ENCODE measurements around the gene KBTBD12. TPM values are rescaled to one million over a fixed set of nuclear protein-coding genes. Genes with fewer than 3 reads are reported as not detected.

KBTBD12 gene
- total and polyA plus RNA-seq, 2 of the 13 experiments (the other 11 are each of a cell fraction or from before 2014, with no cell fraction given): not detected

GRCh38 chr3:128011140-128011539, 96.1 kb downstream of the KBTBD12 start (continued):
- no peak for TF ChIP-seq ZSCAN29 (CRISPR knock-in tag; conservative IDR thresholded peaks at IDR 0.05)

GRCh38 chr3:128012050-128012449, 97.0 kb downstream of the KBTBD12 start:
- CTCF ChIA-PET (ENCODE audit: low intra/inter-chr PET ratio, low total read pairs): no interaction called here
- no peak for TF ChIP-seq MED13 (CRISPR knock-in tag; IDR thresholded peaks at IDR 0.05)
- peak; percentile 99 for TF ChIP-seq ATF7 (IDR thresholded peaks at IDR 0.05)
- no peak for TF ChIP-seq ATF7 (CRISPR knock-in tag; IDR thresholded peaks at IDR 0.05)
- TF ChIP-seq PRPF4 (IDR thresholded peaks at IDR 0.05; ENCODE audit: low read depth, low read length, poor library complexity, severe bottlenecking): no peak
- TF ChIP-seq CREB1 (IDR thresholded peaks at IDR 0.05): peak; percentile 99
- TF ChIP-seq CREB1 (CRISPR knock-in tag; IDR thresholded peaks at IDR 0.05): 0 out of 2 replicates have a peak, but pooled peaks have one; percentile 25
- TF ChIP-seq JUN (CRISPR knock-in tag; IDR thresholded peaks at IDR 0.05): no peak
- no peak for TF ChIP-seq ZNF10 (CRISPR knock-in tag; IDR thresholded peaks at IDR 0.05; ENCODE audit: borderline replicate concordance, low read depth)
- no peak for TF ChIP-seq KAT8 (CRISPR knock-in tag; IDR thresholded peaks at IDR 0.05)
- TF ChIP-seq RBM22 (optimal IDR thresholded peaks at IDR 0.05; ENCODE audit: low read length): no peak
- TF ChIP-seq GMEB2 (CRISPR knock-in tag; IDR thresholded peaks at IDR 0.05; ENCODE audit: low read depth): no peak
- no peak for TF ChIP-seq HIC2 (CRISPR knock-in tag; IDR thresholded peaks at IDR 0.05; ENCODE audit: low read depth)
- no peak for TF ChIP-seq ZNF512B (CRISPR knock-in tag; IDR thresholded peaks at IDR 0.05; ENCODE audit: borderline replicate concordance)
- TF ChIP-seq RFXANK (CRISPR knock-in tag; IDR thresholded peaks at IDR 0.05): no peak
- no peak for TF ChIP-seq ARNTL (CRISPR knock-in tag; IDR thresholded peaks at IDR 0.05)
- no peak for TF ChIP-seq ZKSCAN5 (CRISPR knock-in tag; IDR thresholded peaks at IDR 0.05)
- peak; percentile 32; the same call in 1 of the 2 replicates for TF ChIP-seq CREM (IDR thresholded peaks at IDR 0.05)
- TF ChIP-seq CREM (CRISPR knock-in tag; IDR thresholded peaks at IDR 0.05): no peak
- no peak for TF ChIP-seq ATAD3A (CRISPR knock-in tag; IDR thresholded peaks at IDR 0.05)
- no peak for TF ChIP-seq ETV5 (CRISPR knock-in tag; IDR thresholded peaks at IDR 0.05; ENCODE audit: borderline replicate concordance)

More at GRCh38 chr3:128012050-128012449, 97.0 kb downstream of the KBTBD12 start:
- in situ Hi-C loops (cut with HindIII; ENCODE audit: extremely low pct_ligation_motif_present, low pct_unique_long_range_greater_than_20kb): no loop called here
- intact Hi-C loops (cut with micrococcal nuclease; ENCODE audit: unreplicated experiment): no loop called here
- H2AFZ ChIP-seq (ENCODE audit: low read length): no peak overlapping the region
- no peak overlapping the region for H3K9ac ChIP-seq (ENCODE audit: insufficient read depth, low read depth, low read length)
- H3K4me3 ChIP-seq (replicated peaks in 1 of 3; ENCODE audit: insufficient read depth in 1 of 3, low read depth in 2 of 3, low read length in 3 of 3): no peak overlapping the region
- H3K36me3 ChIP-seq (replicated peaks in 1 of 2; ENCODE audit: control insufficient read depth in 1 of 2, insufficient read depth in 2 of 2, low read length in 2 of 2): no peaks in the 10 kb centered on the region
- no peaks in the 10 kb centered on the region for H3K79me2 ChIP-seq (ENCODE audit: insufficient read depth, low read length)
- BruUV-seq (replicated peaks): no TSS peak
- DNase-seq (ENCODE audit: low spot score) (no peak), FAIRE-seq (no peak), ATAC-seq (no peak)
- H3K9me3 ChIP-seq (ENCODE audit: low read length): peaks cover 9% of the 10 kb centered on the region; the same call in 1 of the 2 replicates
- no peak overlapping the region for H3K27ac ChIP-seq (ENCODE audit: extremely low read length, insufficient read depth, low read length)
- POLR2A ChIA-PET: no interaction called here
- 0 out of 5 replicates have a peak, but pooled peaks cover 0 to 1% of the 10 kb centered on the region in 2 experiments for H3K27me3 ChIP-seq (ENCODE audit: control insufficient read depth in 1 of 2, insufficient read depth in 2 of 2, low read length in 2 of 2)
- WGBS (ENCODE audit: low lambda C conversion rate): 80% methylated on average over 14 of the region's 14 CpGs
- no peaks in the 10 kb centered on the region for H4K20me1 ChIP-seq (ENCODE audit: insufficient read depth, low read length)
- 0 out of 2 replicates have a peak overlapping the region, but pooled peaks have one; percentile 28 for H3K4me2 ChIP-seq (ENCODE audit: low read depth, low read length)
- H3K4me1 ChIP-seq (ENCODE audit: insufficient read depth, low read length): peaks cover 28% of the 10 kb centered on the region

Data from HepG2 (cell line).